ENCODE measurements around the gene ASTN2.

ASTN2 gene

DNA sequence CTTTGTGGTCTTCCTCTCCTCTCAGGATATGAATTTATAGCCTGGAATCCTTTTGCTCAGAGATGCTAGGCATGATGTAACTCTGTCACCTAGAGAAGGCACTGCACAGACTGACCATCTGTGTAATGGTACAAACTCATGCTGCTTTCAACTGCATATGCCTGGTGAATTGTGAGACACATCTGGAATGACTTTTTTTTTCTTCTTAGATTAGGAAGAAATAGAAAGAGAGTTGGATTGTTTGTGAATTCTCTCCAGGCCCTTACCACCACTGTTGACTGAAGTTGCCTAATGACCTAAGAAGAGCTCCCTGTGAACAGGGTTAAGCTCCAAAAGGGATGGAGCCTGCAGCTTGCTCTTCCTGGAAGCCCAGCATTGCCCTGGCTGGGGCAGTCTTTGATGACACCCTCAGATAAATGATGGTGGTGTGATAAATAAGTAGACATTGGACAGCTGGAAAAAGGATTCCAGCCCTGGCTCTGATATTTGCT lies 775.6 kb downstream of the ASTN2 start:
- Histone ChIP-seq H3K4me1 (ENCODE audit: low read depth, poor library complexity, severe bottlenecking) (no peaks in the 10 kb centered on the region), H2AFZ (ENCODE audit: low read depth) (no peak overlapping the region), H3K27me3 (ENCODE audit: insufficient read depth, low read depth) (no peaks in the 10 kb centered on the region), H3K9ac (no peak overlapping the region), H4K20me1 (ENCODE audit: insufficient read depth) (no peaks in the 10 kb centered on the region), H3K4me2 (no peak overlapping the region), H3K79me2 (ENCODE audit: insufficient read depth, low read depth) (no peaks in the 10 kb centered on the region), H3K27ac (no peak overlapping the region), H3K4me3 (IDR thresholded peaks at IDR 0.05; ENCODE audit: insufficient read depth, low read depth, low read length) (no peak overlapping the region), H3K36me3 (ENCODE audit: insufficient read depth) (no peaks in the 10 kb centered on the region)
- TF ChIP-seq, protein P1, sequence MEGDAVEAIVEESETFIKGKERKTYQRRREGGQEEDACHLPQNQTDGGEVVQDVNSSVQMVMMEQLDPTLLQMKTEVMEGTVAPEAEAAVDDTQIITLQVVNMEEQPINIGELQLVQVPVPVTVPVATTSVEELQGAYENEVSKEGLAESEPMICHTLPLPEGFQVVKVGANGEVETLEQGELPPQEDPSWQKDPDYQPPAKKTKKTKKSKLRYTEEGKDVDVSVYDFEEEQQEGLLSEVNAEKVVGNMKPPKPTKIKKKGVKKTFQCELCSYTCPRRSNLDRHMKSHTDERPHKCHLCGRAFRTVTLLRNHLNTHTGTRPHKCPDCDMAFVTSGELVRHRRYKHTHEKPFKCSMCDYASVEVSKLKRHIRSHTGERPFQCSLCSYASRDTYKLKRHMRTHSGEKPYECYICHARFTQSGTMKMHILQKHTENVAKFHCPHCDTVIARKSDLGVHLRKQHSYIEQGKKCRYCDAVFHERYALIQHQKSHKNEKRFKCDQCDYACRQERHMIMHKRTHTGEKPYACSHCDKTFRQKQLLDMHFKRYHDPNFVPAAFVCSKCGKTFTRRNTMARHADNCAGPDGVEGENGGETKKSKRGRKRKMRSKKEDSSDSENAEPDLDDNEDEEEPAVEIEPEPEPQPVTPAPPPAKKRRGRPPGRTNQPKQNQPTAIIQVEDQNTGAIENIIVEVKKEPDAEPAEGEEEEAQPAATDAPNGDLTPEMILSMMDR (conservative IDR thresholded peaks at IDR 0.05; ENCODE audit: low read depth, low read length) = no peak

DNA sequence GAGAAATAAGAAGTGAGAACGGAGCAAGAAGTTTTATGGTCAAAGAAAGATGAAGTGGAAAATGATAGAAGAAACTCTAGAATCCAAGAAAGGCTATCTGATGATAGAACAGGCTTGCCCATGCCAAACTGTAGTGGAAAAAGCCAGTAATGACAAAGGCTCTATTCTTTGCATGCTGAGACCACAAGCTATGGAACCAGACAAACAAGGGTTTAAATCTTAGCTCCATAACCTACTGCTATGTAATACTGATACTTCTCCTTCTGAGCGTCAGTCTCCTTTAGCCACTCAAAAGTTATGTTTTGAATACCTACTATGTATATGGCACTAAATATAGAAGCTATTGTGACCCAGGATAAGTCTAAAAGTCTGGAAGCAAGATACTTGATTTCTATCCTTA lies 778.9 kb downstream of the ASTN2 start:
- Histone ChIP-seq H3K27ac (no peak overlapping the region), H3K36me3 (ENCODE audit: insufficient read depth) (no peaks in the 10 kb centered on the region), H3K9ac (no peak overlapping the region), H3K27me3 (ENCODE audit: insufficient read depth, low read depth) (no peaks in the 10 kb centered on the region), H3K4me3 (IDR thresholded peaks at IDR 0.05; ENCODE audit: insufficient read depth, low read depth, low read length) (no peak overlapping the region), H4K20me1 (ENCODE audit: insufficient read depth) (no peaks in the 10 kb centered on the region), H3K4me1 (ENCODE audit: low read depth, poor library complexity, severe bottlenecking) (no peaks in the 10 kb centered on the region), H3K4me2 (no peak overlapping the region), H3K79me2 (ENCODE audit: insufficient read depth, low read depth) (no peaks in the 10 kb centered on the region), H2AFZ (ENCODE audit: low read depth) (no peak overlapping the region)
- TF ChIP-seq, protein P1 (conservative IDR thresholded peaks at IDR 0.05; ENCODE audit: low read depth, low read length) = no peak

DNA sequence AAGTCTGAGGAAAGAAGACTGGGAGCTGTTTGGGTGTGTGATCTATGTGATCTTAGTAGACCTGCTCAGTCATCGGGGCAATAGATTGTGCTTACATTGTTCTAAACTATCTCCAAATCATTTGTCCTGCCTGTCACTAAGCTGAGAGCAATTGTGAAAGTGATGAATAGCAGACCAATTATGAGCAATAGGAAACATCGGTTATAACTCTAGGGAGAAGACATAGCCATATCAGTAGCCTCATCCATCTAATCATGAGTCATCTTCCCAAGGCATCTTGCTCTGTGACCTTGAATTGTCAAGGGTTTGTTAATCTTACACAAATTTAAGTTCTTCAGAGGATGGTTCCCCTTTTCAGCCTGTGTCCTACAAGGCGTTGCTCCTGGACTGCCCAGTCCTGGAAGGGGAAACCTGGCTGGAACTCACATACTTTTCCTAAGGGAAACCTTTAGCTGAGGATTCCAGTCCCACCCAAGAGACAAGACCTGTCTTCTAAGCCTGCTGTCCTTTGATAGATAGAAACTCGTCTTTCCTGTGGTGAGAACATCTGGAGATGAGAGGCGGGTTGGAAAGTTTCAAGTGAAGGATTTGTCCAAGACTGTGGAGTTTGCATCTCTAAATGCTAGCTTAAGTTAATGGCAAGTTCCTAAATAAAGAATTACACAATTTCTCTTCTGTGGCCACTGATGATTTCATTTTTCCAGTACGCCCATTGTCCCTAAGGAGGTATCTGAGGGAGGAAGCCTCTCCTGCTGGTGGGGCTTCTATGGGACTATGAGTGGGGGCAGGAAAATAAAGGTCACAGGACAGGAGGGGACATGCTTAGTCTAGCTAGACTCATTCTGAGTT lies 781.6 kb downstream of the ASTN2 start:
- Histone ChIP-seq H3K4me2 (no peak overlapping the region), H3K79me2 (ENCODE audit: insufficient read depth, low read depth) (no peaks in the 10 kb centered on the region), H3K27me3 (ENCODE audit: insufficient read depth, low read depth) (no peaks in the 10 kb centered on the region), H2AFZ (ENCODE audit: low read depth) (no peak overlapping the region), H3K9ac (no peak overlapping the region), H3K36me3 (ENCODE audit: insufficient read depth) (no peaks in the 10 kb centered on the region), H4K20me1 (ENCODE audit: insufficient read depth) (no peaks in the 10 kb centered on the region), H3K4me1 (ENCODE audit: low read depth, poor library complexity, severe bottlenecking) (no peaks in the 10 kb centered on the region), H3K4me3 (IDR thresholded peaks at IDR 0.05; ENCODE audit: insufficient read depth, low read depth, low read length) (no peak overlapping the region), H3K27ac (no peak overlapping the region)
- TF ChIP-seq, protein P1 (conservative IDR thresholded peaks at IDR 0.05; ENCODE audit: low read depth, low read length) = no peak

DNA sequence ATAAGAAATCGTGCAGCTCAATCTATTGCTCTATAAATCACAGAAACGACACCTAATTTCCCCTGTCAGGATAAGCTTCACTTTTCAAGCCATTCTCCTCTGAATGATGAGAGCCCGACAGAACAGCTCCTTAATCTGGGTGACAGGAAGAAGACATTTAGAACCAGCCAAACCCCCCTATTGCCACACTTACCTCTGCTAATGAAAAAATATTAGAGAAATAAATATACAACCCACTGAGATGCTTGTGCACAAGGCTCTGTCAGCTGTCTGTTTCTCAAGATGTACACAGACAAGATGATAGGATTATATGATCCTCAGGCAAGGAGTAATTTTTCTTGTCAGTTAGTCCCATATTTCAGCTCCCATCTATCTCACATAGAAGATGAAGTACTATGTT lies 785.2 kb downstream of the ASTN2 start:
- Histone ChIP-seq H3K79me2 (ENCODE audit: insufficient read depth, low read depth) (no peaks in the 10 kb centered on the region), H3K27ac (no peak overlapping the region), H3K9ac (no peak overlapping the region), H3K27me3 (ENCODE audit: insufficient read depth, low read depth) (no peaks in the 10 kb centered on the region), H3K4me2 (no peak overlapping the region), H3K4me1 (ENCODE audit: low read depth, poor library complexity, severe bottlenecking) (no peaks in the 10 kb centered on the region), H2AFZ (ENCODE audit: low read depth) (no peak overlapping the region), H4K20me1 (ENCODE audit: insufficient read depth) (no peaks in the 10 kb centered on the region), H3K36me3 (ENCODE audit: insufficient read depth) (no peaks in the 10 kb centered on the region), H3K4me3 (IDR thresholded peaks at IDR 0.05; ENCODE audit: insufficient read depth, low read depth, low read length) (no peak overlapping the region)
- TF ChIP-seq, protein P1 (conservative IDR thresholded peaks at IDR 0.05; ENCODE audit: low read depth, low read length) = no peak
